Measurements from ENCODE around the gene HNRNPAB.
"Not testable (repeated sequence)": the region's sequence is repeated elsewhere in the genome, so short reads cannot be mapped to it uniquely, and the experiment has no call there.

The HNRNPAB gene

GRCh38 chr5:178250263-178250662 is 45.9 kb downstream of the HNRNPAB start:
- no peak overlapping the region for H3K4me2 ChIP-seq (ENCODE audit: low read depth, low read length, poor library complexity, severe bottlenecking)
- no peak for TF ChIP-seq EZH2phosphoT487 (IDR thresholded peaks at IDR 0.05; ENCODE audit: borderline replicate concordance)
- TF ChIP-seq, protein P1, sequence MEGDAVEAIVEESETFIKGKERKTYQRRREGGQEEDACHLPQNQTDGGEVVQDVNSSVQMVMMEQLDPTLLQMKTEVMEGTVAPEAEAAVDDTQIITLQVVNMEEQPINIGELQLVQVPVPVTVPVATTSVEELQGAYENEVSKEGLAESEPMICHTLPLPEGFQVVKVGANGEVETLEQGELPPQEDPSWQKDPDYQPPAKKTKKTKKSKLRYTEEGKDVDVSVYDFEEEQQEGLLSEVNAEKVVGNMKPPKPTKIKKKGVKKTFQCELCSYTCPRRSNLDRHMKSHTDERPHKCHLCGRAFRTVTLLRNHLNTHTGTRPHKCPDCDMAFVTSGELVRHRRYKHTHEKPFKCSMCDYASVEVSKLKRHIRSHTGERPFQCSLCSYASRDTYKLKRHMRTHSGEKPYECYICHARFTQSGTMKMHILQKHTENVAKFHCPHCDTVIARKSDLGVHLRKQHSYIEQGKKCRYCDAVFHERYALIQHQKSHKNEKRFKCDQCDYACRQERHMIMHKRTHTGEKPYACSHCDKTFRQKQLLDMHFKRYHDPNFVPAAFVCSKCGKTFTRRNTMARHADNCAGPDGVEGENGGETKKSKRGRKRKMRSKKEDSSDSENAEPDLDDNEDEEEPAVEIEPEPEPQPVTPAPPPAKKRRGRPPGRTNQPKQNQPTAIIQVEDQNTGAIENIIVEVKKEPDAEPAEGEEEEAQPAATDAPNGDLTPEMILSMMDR (conservative IDR thresholded peaks at IDR 0.05; ENCODE audit: low read length) = no peak
- H3K9ac ChIP-seq (ENCODE audit: low read depth, low read length, poor library complexity, severe bottlenecking) = no peak overlapping the region
- no peaks in the 10 kb centered on the region for H3K9me2 ChIP-seq (replicated peaks; ENCODE audit: low read depth, low read length)
- H3K9me3 ChIP-seq (ENCODE audit: insufficient read depth, low read depth, low read length) = no peaks in the 10 kb centered on the region
- H3K4me1 ChIP-seq (ENCODE audit: insufficient read depth, low read length, poor library complexity, severe bottlenecking) = no peaks in the 10 kb centered on the region
- H3K4me3 ChIP-seq (ENCODE audit: low read length, poor library complexity, severe bottlenecking) = no peak overlapping the region
- H4K20me1 ChIP-seq (ENCODE audit: insufficient read depth, low read length, poor library complexity, severe bottlenecking) = no peaks in the 10 kb centered on the region
- H3K36me3 ChIP-seq (ENCODE audit: insufficient read depth, low read length) = no peaks in the 10 kb centered on the region
- H3F3A ChIP-seq (ENCODE audit: low read depth) = no peaks in the 10 kb centered on the region
- H3K79me2 ChIP-seq (ENCODE audit: insufficient read depth, low read length) = no peaks in the 10 kb centered on the region
- no peak overlapping the region for H2AFZ ChIP-seq (ENCODE audit: low read length)
- no peaks in the 10 kb centered on the region for H3K27me3 ChIP-seq (ENCODE audit: insufficient read depth, low read length, poor library complexity, severe bottlenecking)

DNA sequence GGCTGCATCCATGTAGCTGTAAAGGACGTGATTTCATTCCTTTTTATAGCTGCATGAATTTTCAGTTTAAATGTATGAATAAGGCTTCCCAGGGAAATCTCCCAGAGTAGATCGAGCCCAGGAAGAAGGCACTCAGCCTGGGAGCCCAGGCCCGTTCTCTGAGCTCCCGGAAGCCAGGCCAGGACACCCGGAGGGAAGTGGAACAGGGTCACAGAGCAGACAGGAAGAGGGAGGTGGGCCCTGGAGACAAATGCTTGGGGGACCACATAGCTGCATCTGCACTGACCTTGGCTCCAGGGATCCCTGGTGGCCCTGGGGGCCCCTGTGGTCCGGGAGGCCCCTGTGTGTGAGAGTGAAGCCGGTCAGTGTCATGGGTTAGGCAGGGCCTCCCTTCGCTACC is 47.9 kb downstream of the HNRNPAB start:
- Histone ChIP-seq H3K36me3 (ENCODE audit: insufficient read depth, low read length) (no peaks in the 10 kb centered on the region), H3K9me2 (replicated peaks; ENCODE audit: low read depth, low read length) (no peaks in the 10 kb centered on the region), H3K4me2 (ENCODE audit: low read depth, low read length, poor library complexity, severe bottlenecking) (no peak overlapping the region), H3K4me1 (ENCODE audit: insufficient read depth, low read length, poor library complexity, severe bottlenecking) (no peaks in the 10 kb centered on the region), H4K20me1 (ENCODE audit: insufficient read depth, low read length, poor library complexity, severe bottlenecking) (no peaks in the 10 kb centered on the region), H3F3A (ENCODE audit: low read depth) (no peaks in the 10 kb centered on the region), H3K27me3 (ENCODE audit: insufficient read depth, low read length, poor library complexity, severe bottlenecking) (no peaks in the 10 kb centered on the region), H3K9ac (ENCODE audit: low read depth, low read length, poor library complexity, severe bottlenecking) (no peak overlapping the region), H3K4me3 (ENCODE audit: low read length, poor library complexity, severe bottlenecking) (no peak overlapping the region), H2AFZ (ENCODE audit: low read length) (no peak overlapping the region), H3K79me2 (ENCODE audit: insufficient read depth, low read length) (no peaks in the 10 kb centered on the region), H3K9me3 (ENCODE audit: insufficient read depth, low read depth, low read length) (no peaks in the 10 kb centered on the region)
- TF ChIP-seq, protein P1 (conservative IDR thresholded peaks at IDR 0.05; ENCODE audit: low read length) = no peak
- no peak for TF ChIP-seq EZH2phosphoT487 (IDR thresholded peaks at IDR 0.05; ENCODE audit: borderline replicate concordance)

DNA sequence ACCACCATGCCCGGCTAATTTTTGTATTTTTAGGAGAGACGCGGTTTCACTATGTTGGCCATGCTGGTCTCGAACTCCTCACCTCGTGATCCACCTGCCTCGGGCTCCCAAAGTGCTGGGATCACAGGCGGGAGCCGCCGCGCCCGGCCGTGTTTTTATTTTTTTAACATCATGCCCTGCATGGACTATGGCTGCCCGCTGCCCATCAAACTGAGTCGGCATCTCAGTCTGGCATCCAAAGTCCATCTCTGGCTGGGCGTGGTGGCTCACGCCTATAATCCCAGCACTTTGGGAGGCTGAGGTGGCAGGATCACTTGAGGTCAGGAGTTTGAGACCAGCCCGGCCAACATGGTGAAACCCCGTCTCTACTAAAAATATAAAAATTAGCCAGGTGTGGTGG is 49.3 kb downstream of the HNRNPAB start:
- not testable (repeated sequence) for H3K9me2 ChIP-seq (replicated peaks; ENCODE audit: low read depth, low read length); H3K4me3 ChIP-seq (ENCODE audit: low read length, poor library complexity, severe bottlenecking); H3K9ac ChIP-seq (ENCODE audit: low read depth, low read length, poor library complexity, severe bottlenecking); H3K4me1 ChIP-seq (ENCODE audit: insufficient read depth, low read length, poor library complexity, severe bottlenecking); H3K79me2 ChIP-seq (ENCODE audit: insufficient read depth, low read length); H3F3A ChIP-seq (ENCODE audit: low read depth); H3K27me3 ChIP-seq (ENCODE audit: insufficient read depth, low read length, poor library complexity, severe bottlenecking); H3K9me3 ChIP-seq (ENCODE audit: insufficient read depth, low read depth, low read length); H2AFZ ChIP-seq (ENCODE audit: low read length); H3K4me2 ChIP-seq (ENCODE audit: low read depth, low read length, poor library complexity, severe bottlenecking); H4K20me1 ChIP-seq (ENCODE audit: insufficient read depth, low read length, poor library complexity, severe bottlenecking); H3K36me3 ChIP-seq (ENCODE audit: insufficient read depth, low read length)

DNA sequence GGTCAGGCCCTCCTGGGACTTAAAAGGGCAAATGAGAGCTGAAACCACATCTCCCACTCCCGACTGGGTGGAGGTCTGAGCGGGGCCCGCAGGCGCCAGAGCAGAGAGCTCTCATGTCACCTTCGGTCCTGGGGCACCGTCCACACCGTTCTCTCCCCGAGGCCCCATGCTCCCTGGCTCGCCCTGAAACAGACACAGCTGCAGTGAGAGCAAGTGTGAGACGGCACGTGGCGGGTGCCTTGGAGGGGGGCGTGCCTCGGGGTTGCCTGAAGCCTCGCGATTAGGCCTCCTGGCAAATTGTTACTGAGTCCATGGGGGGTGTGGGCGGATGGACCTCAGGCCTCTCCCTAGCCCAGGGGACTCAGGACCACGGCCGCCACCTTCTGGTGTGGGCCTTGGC is 52.4 kb downstream of the HNRNPAB start:
- Histone ChIP-seq H3K4me2 (ENCODE audit: low read depth, low read length, poor library complexity, severe bottlenecking) (no peak overlapping the region), H3K27me3 (ENCODE audit: insufficient read depth, low read length, poor library complexity, severe bottlenecking) (no peaks in the 10 kb centered on the region), H2AFZ (ENCODE audit: low read length) (no peak overlapping the region), H3K79me2 (ENCODE audit: insufficient read depth, low read length) (no peaks in the 10 kb centered on the region), H3K9me3 (ENCODE audit: insufficient read depth, low read depth, low read length) (no peaks in the 10 kb centered on the region), H3K9me2 (replicated peaks; ENCODE audit: low read depth, low read length) (no peaks in the 10 kb centered on the region), H3K36me3 (ENCODE audit: insufficient read depth, low read length) (no peaks in the 10 kb centered on the region), H3K9ac (ENCODE audit: low read depth, low read length, poor library complexity, severe bottlenecking) (no peak overlapping the region), H3F3A (ENCODE audit: low read depth) (no peaks in the 10 kb centered on the region), H3K4me3 (ENCODE audit: low read length, poor library complexity, severe bottlenecking) (no peak overlapping the region), H3K4me1 (ENCODE audit: insufficient read depth, low read length, poor library complexity, severe bottlenecking) (no peaks in the 10 kb centered on the region), H4K20me1 (ENCODE audit: insufficient read depth, low read length, poor library complexity, severe bottlenecking) (no peaks in the 10 kb centered on the region)
- TF ChIP-seq EZH2phosphoT487 (IDR thresholded peaks at IDR 0.05; ENCODE audit: borderline replicate concordance) = no peak
- TF ChIP-seq, protein P1 (conservative IDR thresholded peaks at IDR 0.05; ENCODE audit: low read length) = no peak
